Right kidney (tissue), 1 donor: Measurements from ENCODE around the gene FHIT.
"Not testable (repeated sequence)": the region's sequence is repeated elsewhere in the genome, so short reads cannot be mapped to it uniquely, and the experiment has no call there.

ENCODE experiments used
- DNase-seq: peaks from one replicate; pipeline ENCODE4 v3.0.0-alpha.2; 2016

FHIT gene

DNA sequence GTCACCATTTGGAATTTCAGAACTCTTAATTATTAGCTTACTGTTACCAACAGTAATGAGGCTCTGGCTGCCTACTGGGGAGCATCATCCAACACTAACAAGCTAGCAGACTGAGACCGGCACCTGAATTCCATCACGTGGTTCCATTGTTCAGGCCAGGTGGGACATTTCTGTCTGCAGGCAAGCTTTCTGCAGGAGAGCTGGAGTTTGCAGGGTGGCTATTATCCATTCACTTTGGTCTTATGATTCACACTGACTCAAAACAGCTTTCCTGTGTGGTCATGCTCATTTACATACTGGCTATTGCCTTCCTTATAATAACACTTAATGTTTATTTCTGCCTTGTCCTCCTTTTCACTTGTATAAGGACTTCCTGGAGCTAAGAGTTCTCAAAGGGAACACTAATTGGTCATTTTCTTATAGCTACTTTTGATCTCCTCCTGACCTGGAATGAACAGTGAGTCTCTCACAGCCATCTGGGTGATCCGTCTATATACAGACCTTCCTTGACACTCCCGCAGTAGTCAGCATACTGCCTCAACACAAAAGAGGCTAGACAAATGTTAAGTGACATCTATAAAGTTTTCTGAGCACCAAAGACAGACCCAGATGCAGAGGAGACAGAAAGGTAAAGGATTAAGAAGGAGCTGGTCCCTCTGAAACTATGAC lies 695.4 kb downstream of the FHIT start:
- no peak for DNase-seq

- DNase-seq: no peak
Measured at GRCh38 chr3:60553144-60553543, 698.1 kb downstream of the FHIT start.

- DNase-seq: no peak
Measured at GRCh38 chr3:60552581-60552980, 698.7 kb downstream of the FHIT start.

GRCh38 chr3:60551455-60552209 lies 699.6 kb downstream of the FHIT start:
- DNase-seq: no peak

DNA sequence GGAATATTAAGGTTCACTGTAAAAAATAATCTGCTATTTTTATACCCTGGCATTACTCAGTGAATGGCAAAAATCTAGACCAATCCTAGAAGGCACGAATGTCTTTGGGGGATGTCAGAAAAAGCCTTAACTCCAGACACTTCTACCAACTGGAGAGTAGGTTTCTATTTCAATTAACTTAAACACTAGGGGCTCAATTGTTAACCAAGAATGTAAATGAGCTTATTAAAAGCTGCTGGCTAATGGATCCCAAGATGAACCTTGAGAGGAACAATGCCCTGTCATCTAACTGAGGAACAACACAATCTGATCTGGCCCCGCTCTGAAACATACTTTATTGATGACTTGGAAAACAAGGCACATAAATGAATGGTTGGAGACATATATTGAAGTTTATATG lies 701.4 kb downstream of the FHIT start:
- no peak for DNase-seq

- peak; percentile 21 for DNase-seq
Measured at GRCh38 chr3:60542995-60543394, 708.3 kb downstream of the FHIT start.

DNA sequence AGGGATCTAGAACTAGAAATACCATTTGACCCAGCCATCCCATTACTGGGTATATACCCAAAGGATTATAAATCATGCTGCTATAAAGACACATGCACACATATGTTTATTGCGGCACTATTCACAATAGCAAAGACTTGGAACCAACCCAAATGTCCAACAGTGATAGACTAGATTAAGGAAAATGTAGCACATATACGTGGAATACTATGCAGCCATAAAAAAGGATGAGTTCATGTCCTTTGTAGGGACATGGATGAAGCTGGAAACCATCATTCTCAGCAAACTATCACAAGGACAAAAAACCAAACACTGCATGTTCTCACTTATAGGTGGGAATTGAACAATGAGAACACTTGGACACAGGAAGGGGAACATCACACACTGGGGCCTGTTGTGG lies 711.9 kb downstream of the FHIT start:
- DNase-seq: not testable (repeated sequence)

- DNase-seq: peak; percentile 5
Measured at GRCh38 chr3:60536420-60536819, 714.8 kb downstream of the FHIT start.

GRCh38 chr3:60531759-60532158 lies 719.5 kb downstream of the FHIT start:
- no peak for DNase-seq

DNA sequence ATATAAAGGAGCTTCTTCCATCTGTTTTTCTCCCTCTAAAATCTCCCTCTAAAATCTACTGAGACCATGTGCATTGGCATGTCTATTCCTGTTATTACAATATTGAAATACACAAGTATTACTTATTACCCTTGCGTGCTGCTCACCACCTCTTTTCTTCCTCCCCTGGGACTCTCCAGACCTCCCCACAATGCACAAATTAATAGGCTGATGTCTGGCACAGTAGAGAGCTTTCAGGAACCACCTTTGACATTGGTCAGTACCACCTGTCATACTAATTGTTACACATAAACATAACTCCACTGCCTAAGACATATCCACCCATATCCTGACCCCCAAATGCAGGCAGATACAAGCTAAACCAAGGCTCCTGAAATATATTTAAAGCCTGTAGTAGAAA lies 722.6 kb downstream of the FHIT start:
- DNase-seq: no peak

DNA sequence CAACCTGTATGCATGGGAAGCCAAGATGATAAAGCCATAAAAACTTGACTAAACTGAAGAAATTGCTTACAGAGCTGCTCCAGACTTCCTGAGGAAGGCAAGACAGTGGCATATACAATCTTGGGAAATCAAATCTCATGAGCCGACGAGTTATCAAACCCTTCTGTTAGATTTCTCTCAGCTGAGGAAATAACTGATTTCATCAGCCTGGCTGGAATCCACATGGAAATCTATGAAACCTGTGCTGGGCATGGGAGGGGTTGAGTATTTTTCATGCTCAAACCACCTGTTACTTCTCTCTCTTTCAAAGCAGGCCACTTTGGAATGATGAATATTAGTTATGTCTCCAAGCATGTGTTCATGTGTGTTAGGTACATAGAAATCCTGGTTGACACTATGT lies 727.7 kb downstream of the FHIT start:
- no peak for DNase-seq

GRCh38 chr3:60517134-60517533 lies 734.1 kb downstream of the FHIT start:
- no peak for DNase-seq

DNA sequence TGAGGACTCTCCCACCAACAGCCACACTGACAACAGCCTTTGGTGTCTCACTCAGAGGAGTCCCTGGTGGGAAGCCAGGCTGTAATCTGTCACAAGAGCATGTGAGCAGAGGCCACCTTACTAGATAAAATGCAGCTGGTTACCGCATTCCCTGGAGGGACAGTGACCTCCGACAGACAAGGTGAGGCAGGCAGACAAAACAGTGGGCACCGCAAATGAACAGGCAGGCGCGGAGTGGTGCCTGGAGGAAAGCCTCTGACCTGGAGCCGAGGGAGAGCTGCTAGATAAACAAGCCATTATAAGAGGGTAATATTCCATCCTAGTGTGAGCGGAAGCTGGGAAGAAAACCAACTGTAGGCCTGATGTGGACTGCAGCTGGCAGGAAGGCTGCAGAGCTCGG lies 736.4 kb downstream of the FHIT start:
- DNase-seq: peak; percentile 39

GRCh38 chr3:60514085-60514649 lies 737.1 kb downstream of the FHIT start:
- DNase-seq: peak; percentile 9

- no peak for DNase-seq
Measured at GRCh38 chr3:60513241-60513640, 738.0 kb downstream of the FHIT start.

DNA sequence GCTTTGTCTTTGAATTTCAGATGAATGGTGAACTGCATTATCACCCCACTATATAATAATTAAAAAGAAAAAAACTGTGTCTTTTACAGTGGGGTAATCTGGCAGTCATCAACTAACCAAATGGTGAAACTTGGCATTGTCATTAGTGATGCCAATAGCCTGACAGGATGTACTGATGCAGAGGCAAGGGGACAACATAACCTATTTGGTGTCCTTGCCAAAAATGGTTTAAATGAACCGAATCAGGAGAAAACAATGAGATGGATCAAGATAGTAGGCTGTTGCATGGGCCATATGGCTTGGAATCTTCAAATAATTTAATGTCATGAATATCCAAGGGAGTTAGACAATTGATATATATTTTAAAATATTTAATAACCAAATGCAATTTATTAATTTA lies 738.7 kb downstream of the FHIT start:
- no peak for DNase-seq

- no peak for DNase-seq
Measured at GRCh38 chr3:60509471-60509870, 741.8 kb downstream of the FHIT start.

DNA sequence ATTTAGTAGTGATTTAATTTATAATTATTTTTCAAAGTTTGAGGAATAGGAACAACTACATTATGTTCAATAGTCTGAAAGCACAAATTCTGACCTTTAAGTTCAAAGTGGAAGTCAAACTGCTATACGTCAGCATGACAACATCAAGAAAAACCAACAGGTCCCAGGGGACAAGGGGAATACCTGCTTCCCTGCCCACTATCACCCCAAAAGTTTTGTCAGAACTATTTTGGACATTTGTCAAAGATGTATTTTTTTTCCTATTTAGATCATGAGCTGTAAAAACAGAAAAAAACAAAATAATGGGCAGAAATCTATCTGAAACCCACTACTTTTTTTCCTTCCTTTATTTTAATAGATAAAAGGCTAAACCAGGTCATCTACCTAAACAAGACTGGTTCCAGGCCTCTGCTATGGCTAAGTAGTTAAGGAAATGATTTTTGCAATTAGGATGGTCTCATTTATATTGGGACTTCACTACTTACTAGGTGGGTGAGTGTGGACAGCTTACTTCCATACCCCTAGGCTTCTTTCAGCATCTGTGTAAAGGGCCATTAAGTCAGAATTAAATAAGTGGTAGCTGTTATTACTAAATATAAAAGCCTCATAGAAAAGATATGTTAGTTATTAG lies 746.3 kb downstream of the FHIT start:
- no peak for DNase-seq

- no peak for DNase-seq
Measured at GRCh38 chr3:60501314-60501713, 749.9 kb downstream of the FHIT start.

GRCh38 chr3:60497902-60498301 lies 753.4 kb downstream of the FHIT start:
- no peak for DNase-seq

DNA sequence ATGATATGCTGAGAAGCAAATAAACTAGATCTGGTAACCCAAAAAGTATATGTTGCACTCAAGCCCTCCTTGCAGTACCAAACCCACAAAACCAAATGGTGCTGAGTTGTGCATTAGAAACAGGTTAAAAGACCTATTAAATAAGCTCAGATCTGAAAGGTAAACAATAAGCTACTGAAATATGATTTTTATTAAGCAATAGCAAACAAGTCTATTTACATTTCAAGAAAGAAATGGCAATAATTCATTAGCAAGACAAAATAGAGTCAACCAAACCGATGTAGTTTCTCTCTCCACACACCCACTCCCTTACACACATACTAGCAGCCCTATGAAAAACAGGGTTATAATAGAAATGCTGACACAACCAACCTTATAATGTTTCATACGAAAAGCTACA lies 760.3 kb downstream of the FHIT start:
- no peak for DNase-seq

DNA sequence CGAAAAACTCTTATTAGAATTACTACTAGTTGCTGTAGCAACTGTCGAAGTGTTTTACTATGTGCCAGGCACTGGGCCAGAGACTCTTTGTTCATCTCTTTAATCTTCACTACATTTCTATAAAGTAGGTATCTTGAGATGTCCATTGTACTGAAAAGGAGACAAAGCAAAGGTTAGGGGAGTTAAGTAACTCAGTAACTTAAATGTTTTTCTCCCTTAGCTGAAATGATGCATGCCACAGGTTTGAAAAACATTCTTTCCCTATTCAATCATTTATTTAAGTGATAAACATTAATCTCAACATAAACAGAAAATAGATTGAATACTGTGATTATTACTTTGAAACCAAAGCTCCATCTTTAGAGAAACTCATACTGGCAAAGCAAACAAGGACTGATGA lies 776.2 kb downstream of the FHIT start:
- DNase-seq: no peak

- DNase-seq: no peak
Measured at GRCh38 chr3:60469481-60469880, 781.8 kb downstream of the FHIT start.
